WERI-Rb-1 (cell line): ENCODE measurements around the gene MARCKS.

ENCODE experiments used
- DNase-seq: peaks from one replicate; pipeline ENCODE4 v3.0.0-alpha.2; 2020
- H3K27ac ChIP-seq: fragments of 250-450 bp; sonication (Bioruptor Pico); 2 replicates; pipeline ENCODE4 v1.5.1; 2020; ENCODE audit warnings: mild to moderate bottlenecking, moderate library complexity
- H3K27me3 ChIP-seq: fragments of 250-450 bp; sonication (Bioruptor Pico); 2 replicates; pipeline ENCODE4 v1.5.1; 2021; ENCODE audit warnings: mild to moderate bottlenecking, low read depth, moderate library complexity; ENCODE audit not compliant: insufficient read depth, severe bottlenecking
- H3K36me3 ChIP-seq: fragments of 250-450 bp; sonication (Bioruptor Pico); 2 replicates; pipeline ENCODE4 v1.5.1; 2020; ENCODE audit warnings: mild to moderate bottlenecking, moderate library complexity
- H3K4me3 ChIP-seq: 2 replicates; pipeline ENCODE4 v1.5.1; 2011; ENCODE audit warnings: low read depth, mild to moderate bottlenecking, control low read depth, low read length
- H3K9me3 ChIP-seq: fragments of 250-450 bp; sonication (Bioruptor Pico); 2 replicates; pipeline ENCODE4 v1.5.1; 2021; ENCODE audit warnings: mild to moderate bottlenecking, moderate library complexity; ENCODE audit not compliant: severe bottlenecking
- CTCF ChIP-seq: IDR thresholded peaks from 2 replicates; pipeline ENCODE4 v1.5.1; 2011; ENCODE audit warnings: low read depth, mild to moderate bottlenecking, control low read depth, inconsistent platforms, low read length

Gene MARCKS

GRCh38 chr6:113828984-113829695, 28.0 kb upstream of the MARCKS start:
- Histone ChIP-seq H3K9me3 (no peaks in the 10 kb centered on the region), H3K4me3 (no peak overlapping the region), H3K36me3 (no peaks in the 10 kb centered on the region), H3K27ac (no peak overlapping the region), H3K27me3 (no peaks in the 10 kb centered on the region)
- TF ChIP-seq CTCF = no peak
- DNase-seq = no peak

GRCh38 chr6:113829696-113830045, 27.5 kb upstream of the MARCKS start:
- H3K9me3 ChIP-seq = no peaks in the 10 kb centered on the region
- H3K27me3 ChIP-seq = no peaks in the 10 kb centered on the region
- H3K36me3 ChIP-seq = no peaks in the 10 kb centered on the region
- DNase-seq = no peak
- TF ChIP-seq CTCF = no peak
- H3K27ac ChIP-seq = no peak overlapping the region
- no peak overlapping the region for H3K4me3 ChIP-seq

- DNase-seq = no peak
- Histone ChIP-seq H3K4me3 (no peak overlapping the region), H3K27ac (no peak overlapping the region), H3K27me3 (no peaks in the 10 kb centered on the region), H3K9me3 (no peaks in the 10 kb centered on the region), H3K36me3 (no peaks in the 10 kb centered on the region)
- no peak for TF ChIP-seq CTCF
Observed at GRCh38 chr6:113830140-113830539, 27.0 kb upstream of the MARCKS start.

GRCh38 chr6:113833537-113833936, 23.6 kb upstream of the MARCKS start:
- H3K27me3 ChIP-seq = no peaks in the 10 kb centered on the region
- H3K4me3 ChIP-seq = no peak overlapping the region
- DNase-seq = no peak

GRCh38 chr6:113837170-113837569, 20.0 kb upstream of the MARCKS start:
- H3K27me3 ChIP-seq = no peaks in the 10 kb centered on the region
- H3K36me3 ChIP-seq = no peaks in the 10 kb centered on the region
- H3K9me3 ChIP-seq = no peaks in the 10 kb centered on the region
- H3K4me3 ChIP-seq = no peak overlapping the region
- TF ChIP-seq CTCF = no peak
- no peak for DNase-seq
- H3K27ac ChIP-seq = no peak overlapping the region

More at GRCh38 chr6:113833537-113833936, 23.6 kb upstream of the MARCKS start:
- Histone ChIP-seq H3K27ac (no peak overlapping the region), H3K36me3 (no peaks in the 10 kb centered on the region), H3K9me3 (no peaks in the 10 kb centered on the region)
- no peak for TF ChIP-seq CTCF

GRCh38 chr6:113842165-113842564, 15.0 kb upstream of the MARCKS start:
- Histone ChIP-seq H3K4me3 (no peak overlapping the region), H3K27me3 (no peaks in the 10 kb centered on the region), H3K36me3 (no peaks in the 10 kb centered on the region), H3K27ac (no peak overlapping the region), H3K9me3 (no peaks in the 10 kb centered on the region)
- TF ChIP-seq CTCF = no peak
- no peak for DNase-seq
